CD4-positive, alpha-beta memory T cell (primary cell): ENCODE results near the gene VPS13C. TPM values are rescaled to one million over a fixed set of nuclear protein-coding genes. Genes with fewer than 3 reads are reported as not detected.
"Not testable (repeated sequence)": the region's sequence is repeated elsewhere in the genome, so short reads cannot be mapped to it uniquely, and the experiment has no call there.

Experiments
- CTCF ChIA-PET: fragments of 350-600 bp; sonication (Branson Sonifier 250); formaldehyde crosslinking; loops from one replicate; lab custom pipeline; 2021; ENCODE audit warnings: inconsistent platforms; ENCODE audit not compliant: partially characterized antibody; lab: Charles Lee
- POLR2A ChIA-PET: fragments of 350-600 bp; sonication (Branson Sonifier 250); formaldehyde crosslinking; loops from one replicate; lab custom pipeline; 2021; ENCODE audit not compliant: partially characterized antibody; lab: Charles Lee
- DNase-seq, 5 donors: peaks; one replicate each; pipeline versions ENCODE4 v3.0.0 to v3.0.0-alpha.2; 2020 to 2022; ENCODE audit warnings: mixed read lengths in 1 of 5
- H3K27ac ChIP-seq: one replicate; pipeline ENCODE4 v1.7.0; 2013; ENCODE audit warnings: low read depth, low read length
- H3K27me3 ChIP-seq: 2 replicates; pipeline ENCODE4 v1.7.0; 2013; ENCODE audit warnings: mild to moderate bottlenecking, low read length, moderate library complexity; ENCODE audit not compliant: insufficient read depth
- H3K36me3 ChIP-seq: 2 replicates; pipeline ENCODE4 v1.7.0; 2013; ENCODE audit warnings: mild to moderate bottlenecking, low read length, moderate library complexity; ENCODE audit not compliant: insufficient read depth
- H3K4me1 ChIP-seq: 2 replicates; pipeline ENCODE4 v1.7.0; 2013; ENCODE audit warnings: mild to moderate bottlenecking, low read length, moderate library complexity; ENCODE audit not compliant: insufficient read depth
- H3K4me3 ChIP-seq, 2 donors: one replicate each; pipeline ENCODE4 v1.7.0; 2013; ENCODE audit warnings: low read length in 2 of 2, mild to moderate bottlenecking in 1 of 2
- H3K9me3 ChIP-seq, 2 donors: one replicate each; pipeline ENCODE4 v1.7.0; 2013; ENCODE audit warnings: low read length in 2 of 2, control low read depth in 1 of 2; ENCODE audit not compliant: control insufficient read depth in 1 of 2
- H3K27ac Mint-ChIP-seq, 7 donors: one replicate each; pipeline ENCODE4 v1.8.0; 2020 to 2021; ENCODE audit warnings: mixed read lengths in 7 of 7, mild to moderate bottlenecking in 6 of 7, inconsistent platforms in 3 of 7, moderate library complexity in 3 of 7
- H3K27me3 Mint-ChIP-seq, 2 donors: one replicate each; pipeline ENCODE4 v1.8.0; 2020 to 2021; ENCODE audit warnings: mixed read lengths in 2 of 2
- H3K36me3 Mint-ChIP-seq, 2 donors: one replicate each; pipeline ENCODE4 v1.8.0; 2020 to 2021; ENCODE audit warnings: mixed read lengths in 2 of 2, inconsistent platforms in 1 of 2, mild to moderate bottlenecking in 1 of 2
- H3K4me1 Mint-ChIP-seq, 4 donors: one replicate each; pipeline ENCODE4 v1.8.0; 2020 to 2021; ENCODE audit warnings: mixed read lengths in 4 of 4, mild to moderate bottlenecking in 1 of 4
- H3K4me3 Mint-ChIP-seq, 8 donors: one replicate each; pipeline ENCODE4 v1.8.0; 2020 to 2021; ENCODE audit warnings: mixed read lengths in 8 of 8, mild to moderate bottlenecking in 7 of 8, moderate library complexity in 6 of 8, inconsistent platforms in 3 of 8
- H3K9me3 Mint-ChIP-seq, 8 donors: one replicate each; pipeline ENCODE4 v1.8.0; 2020 to 2021; ENCODE audit warnings: mixed read lengths in 8 of 8, mild to moderate bottlenecking in 5 of 8, inconsistent platforms in 3 of 8, moderate library complexity in 1 of 8
- intact Hi-C: fragments of 100-400 bp; cut with micrococcal nuclease; formaldehyde crosslinking; loops from one replicate; pipeline ENCODE4 v1.15.1; 2023
- polyA plus RNA-seq, 2 donors: library from polyadenylated mRNA; unstranded; fragments of 300-500 nt; fragmentation: Illumina TruSeq; gene quantifications; one replicate each; pipeline ENCODE4 v1.2.3, GENCODE V29; 2021
- total RNA-seq, 2 experiments: library from RNA; stranded (reverse); gene quantifications; one replicate each; pipeline ENCODE4 v1.2.3, GENCODE V29; 2021

VPS13C gene
- total and polyA plus RNA-seq, 4 experiments from 2014 or later, result 10.6 to 148 (median 82.3) TPM

DNA sequence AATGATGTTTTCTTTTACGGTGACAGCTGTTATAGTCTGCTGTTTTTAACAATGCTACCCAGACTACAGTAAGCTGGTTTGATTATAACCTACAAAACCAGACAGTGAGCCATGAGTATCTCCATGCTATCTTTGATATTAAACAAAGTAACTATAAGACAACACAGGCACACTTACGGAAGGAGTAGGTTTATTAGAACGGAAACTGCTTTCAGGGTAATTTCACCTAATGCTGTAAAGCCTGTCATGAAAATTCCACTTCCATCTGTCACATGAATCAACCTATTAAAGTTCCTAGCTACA, 33.0 kb downstream of the VPS13C start:
- Mint-ChIP-seq H3K27me3 (no peaks in the 10 kb centered on the region), H3K27ac (peak overlapping the region in 1 of 7 donors; percentile 31), H3K36me3 (peaks cover 42 to 49% of the 10 kb centered on the region in 2 donors), H3K4me3 (no peak overlapping the region), H3K4me1 (peaks cover 4 to 8% (median 5%) of the 10 kb centered on the region in 4 donors), H3K9me3 (no peaks in the 10 kb centered on the region)
- ChIA-PET CTCF (interaction anchor here (1.0 to 2.0 kb wide), 2 partner anchors 33 to 44 kb away, joined by 4 to 5 read pairs; partner anchors contain the start of gene VPS13C), POLR2A (interaction anchor here (1.9 kb wide), 1 partner anchor 33 kb away, joined by 10 read pairs; the partner anchor contains the start of gene VPS13C)
- H3K27ac ChIP-seq, result no peak overlapping the region
- no peak overlapping the region for H3K4me3 ChIP-seq
- H3K27me3 ChIP-seq, result no peaks in the 10 kb centered on the region
- no peaks in the 10 kb centered on the region for H3K4me1 ChIP-seq
- DNase-seq, result no peak
- H3K9me3 ChIP-seq, result no peaks in the 10 kb centered on the region
- H3K36me3 ChIP-seq, result no peaks in the 10 kb centered on the region
- intact Hi-C loops, result loop anchor here (5.0 kb wide), 1 partner anchor 40 kb away; the partner anchor contains the start of gene C2CD4A

GRCh38 chr15:62026487-62027262, 33.6 kb downstream of the VPS13C start:
- Mint-ChIP-seq H3K27ac (no peak overlapping the region), H3K4me1 (peaks cover 4 to 8% (median 5%) of the 10 kb centered on the region in 4 donors), H3K36me3 (peaks cover 48 to 54% of the 10 kb centered on the region in 2 donors), H3K4me3 (no peak overlapping the region), H3K9me3 (no peaks in the 10 kb centered on the region), H3K27me3 (no peaks in the 10 kb centered on the region)
- ChIA-PET CTCF (interaction anchor here (2.0 kb wide), 1 partner anchor 34 kb away, joined by 5 read pairs; the partner anchor contains the start of gene VPS13C), POLR2A (interaction anchor here (1.9 kb wide), 1 partner anchor 34 kb away, joined by 10 read pairs; the partner anchor contains the start of gene VPS13C)
- no peaks in the 10 kb centered on the region for H3K27me3 ChIP-seq
- H3K36me3 ChIP-seq, result no peaks in the 10 kb centered on the region
- H3K4me1 ChIP-seq, result no peaks in the 10 kb centered on the region
- H3K4me3 ChIP-seq, result no peak overlapping the region
- no peaks in the 10 kb centered on the region for H3K9me3 ChIP-seq
- DNase-seq, result no peak
- intact Hi-C loops, result loop anchor here (5.0 kb wide), 1 partner anchor 41 kb away; the partner anchor contains the start of gene C2CD4A
- H3K27ac ChIP-seq, result no peak overlapping the region

GRCh38 chr15:62021991-62022600, 38.2 kb downstream of the VPS13C start:
- Mint-ChIP-seq H3K36me3 (peaks cover 60 to 62% of the 10 kb centered on the region in 2 donors), H3K9me3 (peaks cover 0 to 3% (median 0%) of the 10 kb centered on the region in 8 donors), H3K27ac (no peak overlapping the region), H3K27me3 (no peaks in the 10 kb centered on the region), H3K4me1 (peaks cover 0 to 4% (median 2%) of the 10 kb centered on the region in 4 donors), H3K4me3 (no peak overlapping the region)
- POLR2A ChIA-PET, result no interaction called here
- H3K9me3 ChIP-seq, result no peaks in the 10 kb centered on the region
- intact Hi-C loops, result no loop called here
- peaks cover 9% of the 10 kb centered on the region for H3K36me3 ChIP-seq
- CTCF ChIA-PET, result interaction anchor here (1.2 kb wide), 1 partner anchor 38 kb away, joined by 3 read pairs; the partner anchor contains the start of gene VPS13C
- H3K4me3 ChIP-seq, result no peak overlapping the region
- H3K27me3 ChIP-seq, result no peaks in the 10 kb centered on the region
- DNase-seq, result no peak
- H3K27ac ChIP-seq, result no peak overlapping the region
- H3K4me1 ChIP-seq, result no peaks in the 10 kb centered on the region

- peaks cover 57 to 60% of the 10 kb centered on the region in 2 donors for H3K36me3 Mint-ChIP-seq
- no peak for DNase-seq
- H3K9me3 Mint-ChIP-seq, result peaks cover 0 to 3% (median 0%) of the 10 kb centered on the region in 8 donors
- intact Hi-C loops, result no loop called here
- Histone ChIP-seq H3K27me3 (no peaks in the 10 kb centered on the region), H3K4me3 (no peak overlapping the region), H3K36me3 (peaks cover 9% of the 10 kb centered on the region), H3K9me3 (no peaks in the 10 kb centered on the region), H3K27ac (no peak overlapping the region), H3K4me1 (no peaks in the 10 kb centered on the region)
- POLR2A ChIA-PET, result no interaction called here
- H3K4me1 Mint-ChIP-seq, result peaks cover 0 to 4% (median 1%) of the 10 kb centered on the region in 4 donors
- H3K4me3 Mint-ChIP-seq, result no peak overlapping the region
- H3K27me3 Mint-ChIP-seq, result no peaks in the 10 kb centered on the region
- no peak overlapping the region for H3K27ac Mint-ChIP-seq
- CTCF ChIA-PET, result interaction anchor here (1.2 kb wide), 1 partner anchor 39 kb away, joined by 3 read pairs; the partner anchor contains the start of gene VPS13C
These were observed 39.6 kb downstream of the VPS13C start for GRCh38 chr15:62020576-62021160.

GRCh38 chr15:62005354-62005753, 54.9 kb downstream of the VPS13C start:
- H3K4me3 Mint-ChIP-seq, H3K4me1 Mint-ChIP-seq, CTCF ChIA-PET, DNase-seq, H3K27ac ChIP-seq, H3K4me1 ChIP-seq, POLR2A ChIA-PET, intact Hi-C loops, H3K27ac Mint-ChIP-seq, H3K9me3 ChIP-seq, H3K27me3 Mint-ChIP-seq, H3K9me3 Mint-ChIP-seq, H3K27me3 ChIP-seq, H3K4me3 ChIP-seq: not testable (repeated sequence)
- peaks cover 26 to 27% of the 10 kb centered on the region in 2 donors for H3K36me3 Mint-ChIP-seq
- H3K36me3 ChIP-seq, result peaks cover 14% of the 10 kb centered on the region

GRCh38 chr15:61997786-61998185, 62.5 kb downstream of the VPS13C start:
- Histone ChIP-seq H3K27me3 (no peaks in the 10 kb centered on the region), H3K9me3 (no peaks in the 10 kb centered on the region), H3K27ac (no peak overlapping the region), H3K4me1 (no peaks in the 10 kb centered on the region), H3K36me3 (no peaks in the 10 kb centered on the region), H3K4me3 (no peak overlapping the region)
- Mint-ChIP-seq H3K4me1 (peaks cover 0 to 13% (median 4%) of the 10 kb centered on the region in 4 donors), H3K27ac (peak overlapping the region in 1 of 7 donors; percentile 10), H3K9me3 (peaks cover 0 to 3% (median 0%) of the 10 kb centered on the region in 8 donors), H3K27me3 (no peaks in the 10 kb centered on the region), H3K4me3 (no peak overlapping the region), H3K36me3 (peaks cover 33 to 56% of the 10 kb centered on the region in 2 donors)
- CTCF ChIA-PET, result interaction anchor here (0.9 kb wide), 1 partner anchor 14 kb away, joined by 3 read pairs; no protein-coding TSS in a partner anchor
- intact Hi-C loops, result no loop called here
- DNase-seq, result no peak
- POLR2A ChIA-PET, result no interaction called here
